BJ (cell line): ENCODE results near the gene DOCK6. TPM values are rescaled to one million over a fixed set of nuclear protein-coding genes. Genes with fewer than 3 reads are reported as not detected.

ENCODE experiments used
- CTCF ChIA-PET: fragments of 350-600 bp; formaldehyde crosslinking; extraction: SDS; loops from one replicate; lab custom pipeline; 2021; ENCODE audit warnings: antibody characterized with exemption, inconsistent platforms; lab: Yijun Ruan, JAX
- POLR2A ChIA-PET: fragments of 300-600 bp; sonication (Branson Sonifier 250); formaldehyde crosslinking; extraction: SDS; loops from one replicate; lab custom pipeline; 2021; ENCODE audit warnings: antibody characterized with exemption; lab: Charles Lee
- DNase-seq: peaks from one replicate; pipeline ENCODE4 v3.0.0-alpha.2; 2011; ENCODE audit warnings: low read depth
- H3K27me3 ChIP-seq: 2 replicates; pipeline ENCODE4 v1.6.0; 2011; ENCODE audit warnings: low read length; ENCODE audit not compliant: control insufficient read depth, insufficient read depth
- H3K36me3 ChIP-seq: 2 replicates; pipeline ENCODE4 v1.5.1; 2011; ENCODE audit warnings: low read length; ENCODE audit not compliant: control insufficient read depth, insufficient read depth
- H3K4me3 ChIP-seq: 2 replicates; pipeline ENCODE4 v1.5.1; 2011; ENCODE audit warnings: low read depth, mild to moderate bottlenecking, control low read depth, low read length
- polyA plus RNA-seq: library from polyadenylated mRNA; depleted of rRNA; stranded (reverse); fragments of >200 nt; gene quantifications from 2 replicates; pipeline ENCODE4 v1.2.3, GENCODE V29; 2011
- TF ChIP-seq, protein P1 (sequence below): IDR thresholded peaks from 2 replicates; pipeline ENCODE4 v1.5.1; 2011; ENCODE audit warnings: low read depth, mild to moderate bottlenecking, control low read depth, inconsistent platforms, low read length, moderate library complexity; ENCODE audit not compliant: insufficient read depth

The DOCK6 gene
- polyA plus RNA-seq, 1 experiment = 15.2 TPM

DNA sequence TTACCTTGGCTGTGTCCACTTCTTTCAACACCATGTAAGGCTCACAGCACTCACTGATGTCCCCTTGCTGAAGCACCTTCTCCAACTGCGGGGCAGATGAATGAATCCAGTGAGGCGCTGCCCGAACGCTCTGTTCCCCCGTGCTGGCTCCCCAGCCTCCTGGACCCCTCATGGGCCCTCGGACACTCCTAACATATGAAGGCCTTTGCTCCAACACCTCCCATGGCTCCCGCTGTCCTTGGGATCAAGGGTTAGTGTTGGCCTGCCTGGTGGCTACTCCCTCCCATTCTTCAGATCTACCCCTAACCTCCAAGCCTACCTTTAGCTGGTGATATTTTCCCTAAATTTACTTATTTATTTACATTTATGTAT lies 18.5 kb downstream of the DOCK6 start:
- TF ChIP-seq, protein P1, sequence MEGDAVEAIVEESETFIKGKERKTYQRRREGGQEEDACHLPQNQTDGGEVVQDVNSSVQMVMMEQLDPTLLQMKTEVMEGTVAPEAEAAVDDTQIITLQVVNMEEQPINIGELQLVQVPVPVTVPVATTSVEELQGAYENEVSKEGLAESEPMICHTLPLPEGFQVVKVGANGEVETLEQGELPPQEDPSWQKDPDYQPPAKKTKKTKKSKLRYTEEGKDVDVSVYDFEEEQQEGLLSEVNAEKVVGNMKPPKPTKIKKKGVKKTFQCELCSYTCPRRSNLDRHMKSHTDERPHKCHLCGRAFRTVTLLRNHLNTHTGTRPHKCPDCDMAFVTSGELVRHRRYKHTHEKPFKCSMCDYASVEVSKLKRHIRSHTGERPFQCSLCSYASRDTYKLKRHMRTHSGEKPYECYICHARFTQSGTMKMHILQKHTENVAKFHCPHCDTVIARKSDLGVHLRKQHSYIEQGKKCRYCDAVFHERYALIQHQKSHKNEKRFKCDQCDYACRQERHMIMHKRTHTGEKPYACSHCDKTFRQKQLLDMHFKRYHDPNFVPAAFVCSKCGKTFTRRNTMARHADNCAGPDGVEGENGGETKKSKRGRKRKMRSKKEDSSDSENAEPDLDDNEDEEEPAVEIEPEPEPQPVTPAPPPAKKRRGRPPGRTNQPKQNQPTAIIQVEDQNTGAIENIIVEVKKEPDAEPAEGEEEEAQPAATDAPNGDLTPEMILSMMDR = no peak
- ChIA-PET POLR2A (no interaction called here), CTCF (interaction anchor here (0.5 to 2.9 kb wide), 16 partner anchors 9 to 301 kb away, joined by 3 to 26 read pairs (median 6); partner anchors contain the start of gene DOCK6)
- DNase-seq = no peak
- peaks cover 13% of the 10 kb centered on the region for H3K36me3 ChIP-seq
- no peaks in the 10 kb centered on the region for H3K27me3 ChIP-seq
- no peak overlapping the region for H3K4me3 ChIP-seq

DNA sequence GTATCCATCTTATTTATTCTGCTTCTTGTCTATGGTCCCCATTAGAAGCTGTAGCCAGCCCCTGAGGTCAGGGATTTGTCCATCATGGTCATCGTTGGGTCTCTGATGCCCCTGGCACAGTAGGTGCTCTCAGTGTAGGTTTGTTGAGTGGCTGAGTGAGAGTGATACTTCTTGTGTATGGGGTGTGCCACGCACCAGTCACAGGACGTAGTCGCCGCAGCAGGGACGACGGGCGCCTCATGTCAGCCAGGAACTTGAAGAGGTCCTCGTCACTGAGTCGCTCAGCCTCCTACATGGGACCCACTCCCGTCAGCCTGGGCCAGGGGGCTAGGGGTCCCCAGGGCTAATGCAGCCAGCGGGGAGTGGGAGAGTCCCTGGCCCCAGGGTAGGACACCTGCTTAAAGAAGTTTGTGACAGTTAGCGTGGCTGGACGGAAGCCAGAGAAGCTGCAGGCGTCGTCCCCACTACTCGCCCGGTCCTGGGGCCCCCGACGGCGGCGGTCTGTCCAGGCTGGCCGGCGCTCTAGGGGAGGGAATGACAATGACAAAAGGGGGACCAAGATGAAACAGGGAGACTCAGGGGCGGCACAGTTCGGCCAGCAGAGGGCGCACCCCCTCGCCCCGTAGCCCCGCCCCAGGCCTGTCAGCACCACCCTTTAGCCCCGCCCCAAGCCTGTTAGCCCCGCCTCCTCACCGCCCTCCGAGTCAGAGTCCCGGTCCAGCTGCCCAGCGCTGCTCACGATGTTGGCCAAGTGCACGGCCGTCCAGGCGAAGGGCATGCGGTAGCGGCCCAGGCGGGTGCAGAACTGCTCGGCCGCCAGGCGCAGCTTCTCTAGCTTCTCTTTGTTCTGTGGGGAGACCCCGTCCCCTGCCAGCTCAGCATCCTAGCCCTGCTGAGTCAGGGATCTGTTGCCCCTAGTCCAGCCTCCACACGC lies 19.2 kb downstream of the DOCK6 start:
- H3K36me3 ChIP-seq = peaks cover 13% of the 10 kb centered on the region
- no peak for DNase-seq
- ChIA-PET CTCF (interaction anchor here (0.5 to 2.9 kb wide), 17 partner anchors 9 to 302 kb away, joined by 3 to 26 read pairs (median 4); partner anchors contain the start of gene DOCK6), POLR2A (no interaction called here)
- H3K27me3 ChIP-seq = no peaks in the 10 kb centered on the region
- TF ChIP-seq, protein P1 = peak; percentile 88
- H3K4me3 ChIP-seq = no peak overlapping the region

DNA sequence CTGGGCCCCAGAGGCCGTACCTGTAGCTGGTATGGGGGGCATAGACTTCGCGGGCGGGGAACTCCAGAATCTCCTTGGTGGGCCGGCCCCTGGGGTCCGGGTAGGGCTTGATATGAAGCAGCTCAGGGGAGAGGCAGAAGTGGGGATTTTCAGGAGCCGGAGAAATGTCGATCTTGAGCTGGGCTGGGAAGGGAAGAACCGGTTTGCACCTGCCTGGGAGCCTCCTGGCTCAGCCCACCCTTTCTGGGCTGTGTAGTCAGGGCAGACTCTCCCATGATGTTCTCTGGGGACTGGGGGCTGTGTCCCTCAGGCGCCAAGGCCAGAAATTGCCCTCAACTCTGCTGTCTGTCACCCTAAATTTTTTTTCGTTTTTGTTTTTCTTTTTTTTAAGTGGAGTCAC lies 20.3 kb downstream of the DOCK6 start:
- DNase-seq = no peak
- peaks cover 12% of the 10 kb centered on the region for H3K36me3 ChIP-seq
- ChIA-PET POLR2A (no interaction called here), CTCF (interaction anchor here (1.0 to 2.9 kb wide), 6 partner anchors 11 to 206 kb away, joined by 3 to 26 read pairs (median 16); partner anchors contain the start of gene DOCK6)
- TF ChIP-seq, protein P1 = no peak
- H3K27me3 ChIP-seq = no peaks in the 10 kb centered on the region
- no peak overlapping the region for H3K4me3 ChIP-seq

DNA sequence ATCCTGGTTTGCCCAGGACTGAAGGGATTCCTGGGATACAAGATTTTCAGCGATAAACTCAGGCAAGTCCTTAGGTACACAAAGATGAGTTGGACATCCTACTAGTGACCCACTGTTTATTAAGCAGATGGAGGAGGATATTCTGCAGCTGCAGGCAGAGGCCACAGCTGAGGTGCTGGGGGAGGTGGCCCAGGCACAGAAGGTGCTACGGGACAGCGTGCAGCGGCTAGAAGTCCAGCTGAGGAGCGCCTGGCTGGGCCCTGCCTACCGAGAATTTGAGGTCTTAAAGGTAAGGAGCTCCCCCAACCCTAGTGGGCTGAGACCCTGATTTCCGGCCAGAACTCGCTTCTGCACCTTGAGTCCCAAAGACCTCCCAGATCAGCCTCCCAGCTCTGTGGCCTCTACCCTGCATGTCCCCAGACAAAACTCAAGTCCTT lies 22.3 kb downstream of the DOCK6 start:
- TF ChIP-seq, protein P1 = no peak
- H3K4me3 ChIP-seq = no peak overlapping the region
- ChIA-PET POLR2A (no interaction called here), CTCF (interaction anchor here (1.1 kb wide), 1 partner anchor 242 kb away, joined by 3 read pairs; no protein-coding TSS in a partner anchor)
- peaks cover 10% of the 10 kb centered on the region for H3K36me3 ChIP-seq
- H3K27me3 ChIP-seq = no peaks in the 10 kb centered on the region
- DNase-seq = no peak

DNA sequence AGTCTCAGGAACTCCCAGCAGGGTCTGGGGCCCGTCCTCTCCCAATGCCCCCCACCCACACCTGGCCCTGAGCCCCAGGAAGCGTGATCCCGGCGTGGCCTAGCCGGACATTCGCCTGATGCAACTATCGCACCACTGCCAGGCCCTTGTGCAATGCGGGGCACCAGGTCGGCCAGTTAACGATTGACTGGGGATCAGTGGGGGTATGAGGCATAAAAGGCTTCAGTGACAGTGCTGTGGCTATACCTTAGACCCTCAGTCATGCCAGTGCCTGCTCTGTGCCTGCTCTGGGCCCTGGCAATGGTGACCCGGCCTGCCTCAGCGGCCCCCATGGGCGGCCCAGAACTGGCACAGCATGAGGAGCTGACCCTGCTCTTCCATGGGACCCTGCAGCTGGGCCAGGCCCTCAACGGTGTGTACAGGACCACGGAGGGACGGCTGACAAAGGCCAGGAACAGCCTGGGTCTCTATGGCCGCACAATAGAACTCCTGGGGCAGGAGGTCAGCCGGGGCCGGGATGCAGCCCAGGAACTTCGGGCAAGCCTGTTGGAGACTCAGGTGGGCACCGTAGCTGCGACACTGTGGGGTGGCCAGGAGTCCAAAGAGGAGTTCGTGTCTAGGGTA lies 22.8 kb downstream of the DOCK6 start, which contains the start of gene ANGPTL8:
Gene ANGPTL8, plus strand, starts transcription at position 243 of the 624 bp plus-strand sequence. Its CDS starts 19 bp downstream, at position 262.
- TF ChIP-seq, protein P1 = no peak
- ChIA-PET CTCF (interaction anchor here (1.1 kb wide), 1 partner anchor 243 kb away, joined by 3 read pairs; no protein-coding TSS in a partner anchor), POLR2A (no interaction called here)
- DNase-seq = no peak
- peaks cover 10% of the 10 kb centered on the region for H3K36me3 ChIP-seq
- no peaks in the 10 kb centered on the region for H3K27me3 ChIP-seq
- no peak within 1 kb of the TSS for H3K4me3 ChIP-seq
